ENCODE results near the gene NF2.

The NF2 gene

DNA sequence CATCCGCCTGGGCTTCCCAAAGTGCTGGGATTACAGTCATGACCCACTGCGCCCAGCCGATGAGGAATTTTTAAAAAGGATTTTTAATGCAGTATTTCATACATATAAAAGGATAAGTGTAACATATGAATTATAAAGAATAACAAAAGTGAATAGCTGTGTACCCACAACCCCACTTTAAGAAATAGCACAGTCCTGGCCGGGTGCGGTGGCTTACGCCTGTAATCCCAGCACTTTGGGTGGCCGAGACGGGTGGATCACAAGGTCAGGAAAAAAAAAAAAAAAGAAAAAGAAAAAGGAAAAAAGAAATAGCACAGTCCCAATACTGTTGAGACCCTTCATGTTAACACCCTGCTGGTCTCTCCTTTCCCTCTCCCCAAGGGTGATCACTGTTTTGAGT, 62.1 kb downstream of the NF2 start:
- Histone ChIP-seq H3K4me3 (ENCODE audit: low read length) (no peak overlapping the region), H3K27me3 (ENCODE audit: control insufficient read depth, low read length) (no peaks in the 10 kb centered on the region), H3K4me1 (ENCODE audit: control insufficient read depth, low read length) (no peaks in the 10 kb centered on the region), H3F3A (ENCODE audit: control insufficient read depth, insufficient read depth) (no peaks in the 10 kb centered on the region), H3K27ac (ENCODE audit: low read depth, low read length) (no peak overlapping the region), H3K4me2 (ENCODE audit: low read length) (no peak overlapping the region), H3K79me2 (ENCODE audit: control insufficient read depth, low read length) (no peaks in the 10 kb centered on the region), H3K36me3 (ENCODE audit: control insufficient read depth, low read length) (peaks cover 42% of the 10 kb centered on the region), H4K20me1 (ENCODE audit: control insufficient read depth, insufficient read depth, low read depth, low read length) (no peaks in the 10 kb centered on the region), H3K9me3 (ENCODE audit: control insufficient read depth, insufficient read depth, low read length) (no peaks in the 10 kb centered on the region), H3K9me2 (replicated peaks; ENCODE audit: control insufficient read depth, low read length) (no peaks in the 10 kb centered on the region)
- TF ChIP-seq EZH2phosphoT487 (IDR thresholded peaks at IDR 0.05; ENCODE audit: borderline replicate concordance, low read length) = no peak
- TF ChIP-seq, protein P1, sequence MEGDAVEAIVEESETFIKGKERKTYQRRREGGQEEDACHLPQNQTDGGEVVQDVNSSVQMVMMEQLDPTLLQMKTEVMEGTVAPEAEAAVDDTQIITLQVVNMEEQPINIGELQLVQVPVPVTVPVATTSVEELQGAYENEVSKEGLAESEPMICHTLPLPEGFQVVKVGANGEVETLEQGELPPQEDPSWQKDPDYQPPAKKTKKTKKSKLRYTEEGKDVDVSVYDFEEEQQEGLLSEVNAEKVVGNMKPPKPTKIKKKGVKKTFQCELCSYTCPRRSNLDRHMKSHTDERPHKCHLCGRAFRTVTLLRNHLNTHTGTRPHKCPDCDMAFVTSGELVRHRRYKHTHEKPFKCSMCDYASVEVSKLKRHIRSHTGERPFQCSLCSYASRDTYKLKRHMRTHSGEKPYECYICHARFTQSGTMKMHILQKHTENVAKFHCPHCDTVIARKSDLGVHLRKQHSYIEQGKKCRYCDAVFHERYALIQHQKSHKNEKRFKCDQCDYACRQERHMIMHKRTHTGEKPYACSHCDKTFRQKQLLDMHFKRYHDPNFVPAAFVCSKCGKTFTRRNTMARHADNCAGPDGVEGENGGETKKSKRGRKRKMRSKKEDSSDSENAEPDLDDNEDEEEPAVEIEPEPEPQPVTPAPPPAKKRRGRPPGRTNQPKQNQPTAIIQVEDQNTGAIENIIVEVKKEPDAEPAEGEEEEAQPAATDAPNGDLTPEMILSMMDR (IDR thresholded peaks at IDR 0.05; ENCODE audit: low read depth, low read length, poor library complexity, severe bottlenecking) = no peak

DNA sequence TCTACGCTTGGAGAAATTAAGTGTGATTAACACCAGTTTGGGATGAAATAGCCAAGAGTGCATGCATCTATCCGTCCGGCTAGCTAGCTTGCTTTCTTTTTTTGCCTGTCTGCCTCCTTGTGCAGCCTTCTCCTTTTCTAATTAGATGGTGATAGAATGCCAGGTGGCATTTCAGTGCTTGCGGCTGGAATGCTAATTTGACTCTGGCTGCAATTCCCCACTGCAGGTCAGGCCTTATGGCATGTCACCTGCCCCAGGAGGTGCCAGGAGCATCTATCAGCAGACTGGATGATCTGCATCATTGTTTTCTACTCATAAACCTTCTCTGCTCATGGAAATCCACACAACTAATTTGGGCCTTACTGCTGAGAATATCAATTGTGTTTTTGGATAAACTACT, 65.2 kb downstream of the NF2 start:
- H3K36me3 ChIP-seq (ENCODE audit: control insufficient read depth, low read length) = peaks cover 43% of the 10 kb centered on the region

DNA sequence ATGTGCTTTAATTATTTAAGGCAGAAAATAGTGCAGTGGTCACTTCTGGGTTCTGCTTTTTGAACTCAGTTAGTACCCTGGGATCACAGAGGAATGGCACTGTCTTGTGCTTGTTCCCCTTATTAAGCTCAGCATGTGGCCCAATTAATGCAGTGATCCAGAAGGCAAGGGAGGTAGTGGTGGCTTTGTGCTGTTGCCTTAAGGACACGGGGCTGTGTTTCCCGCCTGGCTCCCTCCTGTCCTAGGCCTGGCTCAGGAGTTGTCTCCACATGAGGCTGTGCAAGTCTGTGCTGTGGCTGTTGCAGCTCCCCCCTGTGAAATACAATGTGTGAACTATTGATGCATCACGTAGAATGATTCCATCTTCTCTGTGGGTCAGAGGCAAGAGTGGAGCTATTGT, 67.2 kb downstream of the NF2 start:
- H3F3A ChIP-seq (ENCODE audit: control insufficient read depth, insufficient read depth) = no peaks in the 10 kb centered on the region
- H4K20me1 ChIP-seq (ENCODE audit: control insufficient read depth, insufficient read depth, low read depth, low read length) = no peaks in the 10 kb centered on the region
- peaks cover 53% of the 10 kb centered on the region for H3K36me3 ChIP-seq (ENCODE audit: control insufficient read depth, low read length)
- H3K27ac ChIP-seq (ENCODE audit: low read depth, low read length) = no peak overlapping the region
- no peaks in the 10 kb centered on the region for H3K27me3 ChIP-seq (ENCODE audit: control insufficient read depth, low read length)
- no peak overlapping the region for H3K4me3 ChIP-seq (ENCODE audit: low read length)
- H3K9me2 ChIP-seq (replicated peaks; ENCODE audit: control insufficient read depth, low read length) = no peaks in the 10 kb centered on the region
- no peaks in the 10 kb centered on the region for H3K9me3 ChIP-seq (ENCODE audit: control insufficient read depth, insufficient read depth, low read length)
- H3K4me2 ChIP-seq (ENCODE audit: low read length) = no peak overlapping the region
- no peaks in the 10 kb centered on the region for H3K4me1 ChIP-seq (ENCODE audit: control insufficient read depth, low read length)
- H3K79me2 ChIP-seq (ENCODE audit: control insufficient read depth, low read length) = no peaks in the 10 kb centered on the region
- TF ChIP-seq, protein P1 (IDR thresholded peaks at IDR 0.05; ENCODE audit: low read depth, low read length, poor library complexity, severe bottlenecking) = no peak
- no peak for TF ChIP-seq EZH2phosphoT487 (IDR thresholded peaks at IDR 0.05; ENCODE audit: borderline replicate concordance, low read length)

More for the DNA sequence above, 65.2 kb downstream of the NF2 start:
- Histone ChIP-seq H4K20me1 (ENCODE audit: control insufficient read depth, insufficient read depth, low read depth, low read length) (no peaks in the 10 kb centered on the region), H3K9me3 (ENCODE audit: control insufficient read depth, insufficient read depth, low read length) (no peaks in the 10 kb centered on the region), H3K4me2 (ENCODE audit: low read length) (no peak overlapping the region), H3K4me3 (ENCODE audit: low read length) (no peak overlapping the region), H3F3A (ENCODE audit: control insufficient read depth, insufficient read depth) (no peaks in the 10 kb centered on the region), H3K27me3 (ENCODE audit: control insufficient read depth, low read length) (no peaks in the 10 kb centered on the region), H3K27ac (ENCODE audit: low read depth, low read length) (no peak overlapping the region), H3K79me2 (ENCODE audit: control insufficient read depth, low read length) (no peaks in the 10 kb centered on the region), H3K4me1 (ENCODE audit: control insufficient read depth, low read length) (no peaks in the 10 kb centered on the region), H3K9me2 (replicated peaks; ENCODE audit: control insufficient read depth, low read length) (no peaks in the 10 kb centered on the region)
- TF ChIP-seq, protein P1 (IDR thresholded peaks at IDR 0.05; ENCODE audit: low read depth, low read length, poor library complexity, severe bottlenecking) = no peak
- no peak for TF ChIP-seq EZH2phosphoT487 (IDR thresholded peaks at IDR 0.05; ENCODE audit: borderline replicate concordance, low read length)
